ENCODE measurements around the gene AGA.

AGA gene

DNA sequence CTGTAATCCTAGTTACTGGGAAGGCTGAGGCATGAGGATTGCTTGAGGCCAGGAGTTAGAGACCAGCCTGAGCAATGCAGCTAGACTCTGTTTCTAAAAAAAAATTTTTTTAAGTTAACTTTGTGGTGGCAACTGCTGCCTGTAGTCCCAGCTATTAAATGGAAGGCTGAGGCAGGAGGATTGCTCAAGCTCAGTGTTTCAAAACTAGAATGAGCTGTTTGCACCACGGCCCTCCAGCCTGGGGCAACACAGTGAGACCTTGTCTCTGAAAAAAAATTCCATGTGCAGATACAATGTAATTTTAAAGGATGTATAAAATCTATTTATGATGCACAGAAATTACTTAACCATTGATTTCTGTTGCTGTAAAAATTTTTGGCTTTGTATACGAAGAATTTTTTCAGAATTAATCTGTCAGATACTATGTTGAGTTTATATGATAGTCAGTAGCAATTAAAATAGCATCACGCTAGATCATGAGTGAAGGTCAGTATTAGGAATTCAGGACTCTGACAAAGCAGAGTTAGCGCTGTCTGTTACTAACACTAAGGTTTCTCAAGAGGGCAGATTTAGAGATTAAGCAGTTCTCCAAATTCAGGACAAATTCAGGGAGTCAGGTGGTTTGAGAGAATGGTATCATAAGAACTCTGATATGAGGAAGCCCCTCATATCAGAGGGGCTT lies 8.3 kb upstream of the AGA start:
- no peak overlapping the region for H3K4me3 ChIP-seq (ENCODE audit: low read depth, low read length)
- DNase-seq (ENCODE audit: low read depth), result no peak

DNA sequence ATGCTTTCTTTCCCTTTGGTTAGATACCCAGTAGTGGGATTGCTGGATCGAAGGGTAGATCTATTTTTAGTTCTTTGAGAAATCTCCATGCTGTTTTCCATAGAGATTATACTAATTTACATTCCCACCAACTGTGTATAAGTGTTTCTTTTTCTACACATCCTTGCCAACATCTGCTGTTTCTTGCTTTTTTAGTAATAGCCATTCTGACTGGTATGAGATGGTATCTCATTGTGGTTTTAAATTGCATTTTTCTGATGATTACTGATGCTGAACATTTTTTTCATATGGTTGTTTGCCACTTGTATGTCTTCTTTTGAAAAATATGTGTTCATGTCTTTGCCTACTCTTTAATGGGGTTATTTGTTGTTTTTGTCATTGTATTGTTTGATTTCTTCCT lies 6.6 kb upstream of the AGA start:
- H3K4me3 ChIP-seq (ENCODE audit: low read depth, low read length), result no peak overlapping the region
- no peak for DNase-seq (ENCODE audit: low read depth)

GRCh38 chr4:177447417-177448004 lies 5.3 kb upstream of the AGA start:
- no peak for DNase-seq (ENCODE audit: low read depth)
- no peak overlapping the region for H3K4me3 ChIP-seq (ENCODE audit: low read depth, low read length)

- no peak overlapping the region for H3K4me3 ChIP-seq (ENCODE audit: low read depth, low read length)
- no peak for DNase-seq (ENCODE audit: low read depth)
These were observed 4.3 kb upstream of the AGA start for GRCh38 chr4:177446586-177446985.

GRCh38 chr4:177444911-177445736 lies 2.9 kb upstream of the AGA start:
- DNase-seq (ENCODE audit: low read depth), result no peak
- H3K4me3 ChIP-seq (ENCODE audit: low read depth, low read length), result no peak overlapping the region

GRCh38 chr4:177441061-177441802 lies 1.0 kb downstream of the AGA start:
- no peak for DNase-seq (ENCODE audit: low read depth)
- H3K4me3 ChIP-seq (ENCODE audit: low read depth, low read length), result peak overlapping the region; percentile 65

DNA sequence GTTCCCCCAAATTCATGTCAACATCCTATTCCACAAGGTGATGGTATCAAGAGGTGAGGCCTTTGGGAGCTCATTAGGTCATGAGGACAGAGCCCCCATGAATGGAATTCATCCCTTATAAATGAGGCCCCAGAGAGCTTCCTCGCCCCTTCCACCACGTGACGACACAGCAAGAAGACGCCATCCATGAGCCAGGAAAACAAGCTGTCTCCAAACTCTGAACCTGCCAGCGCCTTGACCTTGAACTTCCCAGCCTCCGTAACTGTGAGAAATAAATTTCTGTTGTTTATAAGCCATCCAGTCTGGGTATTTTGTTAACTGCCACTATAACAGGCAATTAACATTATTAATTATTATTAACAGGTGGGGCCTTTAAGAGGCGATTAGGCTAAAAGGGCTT lies 5.8 kb downstream of the AGA start:
- no peak for DNase-seq (ENCODE audit: low read depth)
- H3K4me3 ChIP-seq (ENCODE audit: low read depth, low read length), result no peak overlapping the region

DNA sequence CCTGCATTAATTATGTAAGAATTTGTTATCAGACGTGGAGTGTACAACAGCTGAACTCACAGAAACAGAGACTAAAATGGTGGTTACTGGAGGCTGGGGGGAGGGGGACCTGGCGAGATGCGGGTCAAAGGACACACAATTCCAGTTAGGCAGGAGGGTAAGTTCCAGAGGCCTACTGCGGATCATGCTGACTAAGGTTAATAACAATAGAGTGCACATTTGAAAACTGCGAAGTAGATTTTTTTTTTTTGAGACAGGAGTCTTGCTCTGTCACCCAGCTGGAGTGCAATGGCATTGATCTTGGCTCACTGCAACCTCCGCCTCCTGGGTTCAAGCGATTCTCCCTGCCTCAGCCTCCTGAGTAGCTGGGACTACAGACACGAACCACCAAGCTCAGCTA lies 7.6 kb downstream of the AGA start:
- no peak for DNase-seq (ENCODE audit: low read depth)
- H3K4me3 ChIP-seq (ENCODE audit: low read depth, low read length), result no peak overlapping the region

- DNase-seq (ENCODE audit: low read depth), result peak; percentile 30
- no peak overlapping the region for H3K4me3 ChIP-seq (ENCODE audit: low read depth, low read length)
These were observed 15.0 kb downstream of the AGA start for GRCh38 chr4:177427192-177427591.

- DNase-seq (ENCODE audit: low read depth), result no peak
These were observed 22.8 kb downstream of the AGA start for GRCh38 chr4:177419434-177419833.

DNA sequence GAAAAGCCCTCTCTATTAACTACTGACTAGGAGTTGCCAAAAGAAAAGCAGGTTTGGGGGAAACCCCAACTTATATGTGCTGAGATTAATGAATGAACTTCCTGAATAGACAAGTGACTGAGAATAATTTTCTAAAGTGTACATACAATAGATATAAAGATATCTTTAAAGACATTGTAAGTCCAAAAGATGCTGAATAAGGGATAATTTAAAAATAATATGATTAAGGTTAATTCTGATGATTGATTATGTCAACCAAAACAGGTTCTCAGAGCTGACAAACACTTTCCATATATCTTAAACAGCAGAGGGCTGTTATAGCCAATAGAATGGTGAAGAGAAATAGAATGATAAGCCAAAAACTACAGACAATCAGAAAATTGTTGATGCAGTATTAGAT lies 28.6 kb downstream of the AGA start:
- no peak for DNase-seq (ENCODE audit: low read depth)
- H3K4me3 ChIP-seq (ENCODE audit: low read depth, low read length), result no peak overlapping the region

More at GRCh38 chr4:177419434-177419833, 22.8 kb downstream of the AGA start:
- no peak overlapping the region for H3K4me3 ChIP-seq (ENCODE audit: low read depth, low read length)

- H3K4me3 ChIP-seq (ENCODE audit: low read depth, low read length), result no peak overlapping the region
- no peak for DNase-seq (ENCODE audit: low read depth)
These were observed 29.2 kb downstream of the AGA start for GRCh38 chr4:177413076-177413475.

GRCh38 chr4:177411996-177412395 lies 30.2 kb downstream of the AGA start:
- no peak overlapping the region for H3K4me3 ChIP-seq (ENCODE audit: low read depth, low read length)
- no peak for DNase-seq (ENCODE audit: low read depth)

DNA sequence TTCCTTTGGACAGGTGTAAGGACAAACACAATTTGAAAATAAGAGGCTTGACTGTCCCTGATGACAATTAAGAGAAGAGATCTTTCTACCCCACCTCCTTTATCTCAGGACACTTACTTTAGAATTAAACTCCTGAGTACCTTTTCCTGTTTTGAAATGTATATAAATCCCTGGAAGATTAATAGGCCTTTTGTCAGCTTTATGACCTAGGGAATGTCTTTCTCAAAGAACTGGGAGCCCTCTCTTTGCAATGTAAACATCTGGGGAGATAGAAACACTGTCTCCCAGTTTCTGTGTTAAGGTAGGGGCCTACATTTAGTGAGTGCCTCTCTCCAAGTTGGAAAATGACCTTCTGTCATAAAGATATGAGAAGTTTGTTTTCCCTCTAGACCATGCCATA lies 31.7 kb downstream of the AGA start:
- no peak overlapping the region for H3K4me3 ChIP-seq (ENCODE audit: low read depth, low read length)
- DNase-seq (ENCODE audit: low read depth), result no peak

GRCh38 chr4:177408023-177408422 lies 34.2 kb downstream of the AGA start:
- DNase-seq (ENCODE audit: low read depth), result no peak
- H3K4me3 ChIP-seq (ENCODE audit: low read depth, low read length), result no peak overlapping the region

DNA sequence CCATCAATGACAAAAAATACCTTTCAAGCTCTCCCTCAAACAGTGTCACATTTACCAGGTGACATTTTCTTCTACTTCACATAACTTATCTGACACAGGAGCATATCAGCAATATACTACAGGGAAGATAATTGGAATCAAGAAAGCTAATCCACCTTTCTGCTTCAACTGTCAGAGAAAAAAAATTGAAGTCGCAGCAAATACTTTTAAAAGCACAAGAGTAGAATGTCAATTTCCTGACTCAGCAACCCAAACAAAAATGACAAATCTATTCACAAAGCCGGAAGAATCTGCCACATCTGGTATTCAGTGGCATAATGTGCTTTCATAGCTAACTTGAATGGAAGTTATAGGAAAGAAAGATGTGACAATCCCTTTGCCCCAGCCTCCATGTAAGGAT lies 36.7 kb downstream of the AGA start:
- no peak for DNase-seq (ENCODE audit: low read depth)
- no peak overlapping the region for H3K4me3 ChIP-seq (ENCODE audit: low read depth, low read length)

DNA sequence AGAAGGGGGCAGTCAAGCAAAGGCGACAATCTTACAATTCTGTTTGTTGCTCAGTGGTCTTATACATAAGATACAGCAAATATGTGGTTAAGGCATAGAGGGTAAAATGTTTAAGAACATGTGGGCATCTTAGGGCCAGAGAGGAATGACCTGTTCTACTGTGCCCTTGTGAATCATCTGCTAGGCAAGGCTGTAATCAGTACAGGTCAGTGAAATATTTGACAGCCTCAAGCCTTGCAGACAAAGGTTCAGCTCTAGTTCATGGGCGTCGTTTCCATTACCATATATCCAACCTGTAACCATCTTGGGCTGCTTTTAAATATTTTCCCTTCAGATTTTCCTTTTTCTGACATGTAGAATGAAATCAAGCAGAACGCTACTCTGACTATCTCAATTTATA lies 37.3 kb downstream of the AGA start:
- no peak overlapping the region for H3K4me3 ChIP-seq (ENCODE audit: low read depth, low read length)
- no peak for DNase-seq (ENCODE audit: low read depth)

DNA sequence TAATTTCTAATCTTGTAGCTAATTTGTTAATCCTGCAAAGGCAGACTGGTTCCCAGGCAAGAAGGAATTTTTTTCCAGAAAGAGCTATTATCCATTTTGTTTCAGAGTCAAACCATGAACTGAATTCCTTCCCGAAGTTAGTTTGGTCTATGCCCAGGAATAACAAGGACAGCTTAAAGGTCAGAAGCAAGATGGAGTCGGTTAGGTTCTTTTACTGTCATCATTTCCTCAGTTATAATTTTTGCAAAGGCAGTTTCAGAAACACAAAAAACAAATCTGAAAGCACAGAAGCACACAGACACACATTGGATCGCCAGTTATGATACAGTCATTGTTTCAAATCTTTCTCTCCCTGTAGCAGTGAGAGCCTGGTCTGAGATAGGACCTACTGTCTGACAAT lies 37.9 kb downstream of the AGA start:
- no peak for DNase-seq (ENCODE audit: low read depth)
- H3K4me3 ChIP-seq (ENCODE audit: low read depth, low read length), result no peak overlapping the region

DNA sequence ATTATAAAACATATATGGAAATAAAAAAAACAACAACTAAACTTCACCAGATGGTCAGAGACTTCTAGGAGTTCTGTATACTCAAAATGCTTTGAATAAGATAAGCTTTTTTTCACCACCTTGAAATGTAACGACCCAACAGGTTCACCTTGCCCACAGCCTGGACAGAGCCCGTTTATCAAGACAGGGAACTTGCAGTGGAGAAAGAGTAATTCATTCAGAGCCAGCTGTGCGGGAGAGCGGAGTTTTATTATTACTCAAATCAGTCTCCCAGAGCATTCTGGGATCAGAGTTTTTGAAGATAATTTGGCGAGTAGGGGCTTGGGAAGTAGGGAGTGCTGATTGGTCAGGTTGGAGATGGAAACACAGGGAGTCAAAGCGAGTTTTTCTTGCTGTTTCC lies 38.5 kb downstream of the AGA start:
- no peak overlapping the region for H3K4me3 ChIP-seq (ENCODE audit: low read depth, low read length)
- DNase-seq (ENCODE audit: low read depth), result no peak

DNA sequence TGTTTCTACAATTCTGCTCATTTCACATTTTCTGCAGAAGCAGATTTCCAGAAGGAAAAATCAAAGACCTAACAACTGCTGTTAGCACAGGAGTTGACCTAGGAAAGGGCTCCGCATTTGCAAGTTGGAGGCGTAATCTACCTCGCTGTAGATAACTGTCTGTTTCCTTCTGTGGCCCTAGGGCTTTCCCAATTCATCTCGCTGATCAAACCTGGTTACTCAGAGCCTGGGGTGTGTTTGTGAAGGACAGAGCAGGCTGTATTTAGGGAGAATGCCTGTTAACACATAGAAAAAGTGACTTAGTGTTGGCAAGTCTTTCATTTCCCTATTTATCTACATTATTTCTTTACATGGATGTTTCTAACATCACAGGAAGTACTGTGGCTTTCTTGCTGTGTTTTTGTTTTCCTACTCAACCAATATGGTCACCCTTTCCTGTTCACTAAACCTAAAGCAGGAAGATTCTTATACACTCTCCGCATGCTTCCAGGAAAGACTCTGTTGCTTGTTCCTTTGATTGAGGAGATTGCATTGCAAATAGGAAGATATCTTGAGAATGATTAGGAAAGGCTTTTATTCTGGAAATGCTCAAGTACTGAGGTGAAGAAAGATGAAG lies 40.5 kb downstream of the AGA start:
- no peak for DNase-seq (ENCODE audit: low read depth)
- H3K4me3 ChIP-seq (ENCODE audit: low read depth, low read length), result no peak overlapping the region

Measured in skeletal muscle cell (primary cell).